OCI-LY3 (cell line): ENCODE data around the gene ABHD5.

Source experiments
- H2AFZ ChIP-seq: fragments of 200-600, 300-600 bp; shearing (Covaris generic); 2 replicates; pipeline ENCODE4 v1.6.0; 2014; ENCODE audit warnings: antibody characterized with exemption, low read depth, low read length
- H3K27ac ChIP-seq: fragments of 200-600, 300-600 bp; sonication (generic); 2 replicates; pipeline ENCODE4 v1.5.1; 2014; ENCODE audit warnings: mild to moderate bottlenecking, low read length, moderate library complexity, mixed read lengths
- H3K27me3 ChIP-seq: fragments of 200-600, 300-600 bp; sonication (generic); 2 replicates; pipeline ENCODE4 v1.6.1; 2014; ENCODE audit warnings: low read depth, low read length, mixed read lengths
- H3K36me3 ChIP-seq: fragments of 200-600, 300-600 bp; sonication (generic); replicated peaks from 2 replicates; pipeline ENCODE3; 2014; ENCODE audit warnings: low read depth, low read length, mixed read lengths
- H3K4me1 ChIP-seq: fragments of 300-600, 200-600 bp; sonication (generic); 2 replicates; pipeline ENCODE4 v1.6.1; 2014; ENCODE audit warnings: low read length, mixed read lengths
- H3K4me2 ChIP-seq: fragments of 200-600, 300-600 bp; sonication (generic); 2 replicates; pipeline ENCODE4 v1.6.1; 2014; ENCODE audit warnings: low read length, mixed read lengths
- H3K4me3 ChIP-seq: fragments of 300-600, 200-600 bp; sonication (generic); 2 replicates; pipeline ENCODE4 v1.5.1; 2014; ENCODE audit warnings: antibody characterized with exemption, mild to moderate bottlenecking, low read length, moderate library complexity
- H3K79me2 ChIP-seq: fragments of 300-600, 200-600 bp; shearing (Covaris generic); 2 replicates; pipeline ENCODE4 v1.6.1; 2014; ENCODE audit warnings: mild to moderate bottlenecking, low read length, mixed read lengths
- H3K9ac ChIP-seq: fragments of 300-600, 200-600 bp; shearing (Covaris generic); 2 replicates; pipeline ENCODE4 v1.6.0; 2014; ENCODE audit warnings: mild to moderate bottlenecking, low read length, moderate library complexity
- H3K9me3 ChIP-seq: fragments of 200-600, 300-600 bp; shearing (Covaris generic); 2 replicates; pipeline ENCODE4 v1.6.1; 2014; ENCODE audit warnings: low read length, mixed read lengths; ENCODE audit not compliant: insufficient read depth
- H4K20me1 ChIP-seq: fragments of 200-600, 300-600 bp; sonication (generic); 2 replicates; pipeline ENCODE4 v1.6.1; 2016; ENCODE audit warnings: low read length, mixed read lengths; ENCODE audit not compliant: insufficient read depth
- EZH2phosphoT487 ChIP-seq: fragments of 200-600 bp; shearing (Covaris generic); IDR thresholded peaks from 2 replicates; pipeline ENCODE4 v1.6.1; 2018; ENCODE audit warnings: antibody characterized with exemption, mixed run types, low read depth
- TF ChIP-seq, protein P1 (sequence below): fragments of 200-600, 300-600 bp; sonication (generic); IDR thresholded peaks from 2 replicates; pipeline ENCODE4 v1.5.1; 2014; ENCODE audit warnings: antibody characterized with exemption, low read length, low read depth

The ABHD5 gene

GRCh38 chr3:43733459-43734384 lies 43.0 kb downstream of the ABHD5 start:
- Histone ChIP-seq H3K4me2 (no peak overlapping the region), H3K9me3 (no peaks in the 10 kb centered on the region), H3K36me3 (no peaks in the 10 kb centered on the region), H3K9ac (no peak overlapping the region), H3K79me2 (no peaks in the 10 kb centered on the region), H3K4me3 (no peak overlapping the region), H3K27me3 (no peaks in the 10 kb centered on the region), H2AFZ (no peak overlapping the region), H3K27ac (no peak overlapping the region), H3K4me1 (no peaks in the 10 kb centered on the region), H4K20me1 (no peaks in the 10 kb centered on the region)
- TF ChIP-seq EZH2phosphoT487 = no peak
- TF ChIP-seq, protein P1, sequence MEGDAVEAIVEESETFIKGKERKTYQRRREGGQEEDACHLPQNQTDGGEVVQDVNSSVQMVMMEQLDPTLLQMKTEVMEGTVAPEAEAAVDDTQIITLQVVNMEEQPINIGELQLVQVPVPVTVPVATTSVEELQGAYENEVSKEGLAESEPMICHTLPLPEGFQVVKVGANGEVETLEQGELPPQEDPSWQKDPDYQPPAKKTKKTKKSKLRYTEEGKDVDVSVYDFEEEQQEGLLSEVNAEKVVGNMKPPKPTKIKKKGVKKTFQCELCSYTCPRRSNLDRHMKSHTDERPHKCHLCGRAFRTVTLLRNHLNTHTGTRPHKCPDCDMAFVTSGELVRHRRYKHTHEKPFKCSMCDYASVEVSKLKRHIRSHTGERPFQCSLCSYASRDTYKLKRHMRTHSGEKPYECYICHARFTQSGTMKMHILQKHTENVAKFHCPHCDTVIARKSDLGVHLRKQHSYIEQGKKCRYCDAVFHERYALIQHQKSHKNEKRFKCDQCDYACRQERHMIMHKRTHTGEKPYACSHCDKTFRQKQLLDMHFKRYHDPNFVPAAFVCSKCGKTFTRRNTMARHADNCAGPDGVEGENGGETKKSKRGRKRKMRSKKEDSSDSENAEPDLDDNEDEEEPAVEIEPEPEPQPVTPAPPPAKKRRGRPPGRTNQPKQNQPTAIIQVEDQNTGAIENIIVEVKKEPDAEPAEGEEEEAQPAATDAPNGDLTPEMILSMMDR = no peak

DNA sequence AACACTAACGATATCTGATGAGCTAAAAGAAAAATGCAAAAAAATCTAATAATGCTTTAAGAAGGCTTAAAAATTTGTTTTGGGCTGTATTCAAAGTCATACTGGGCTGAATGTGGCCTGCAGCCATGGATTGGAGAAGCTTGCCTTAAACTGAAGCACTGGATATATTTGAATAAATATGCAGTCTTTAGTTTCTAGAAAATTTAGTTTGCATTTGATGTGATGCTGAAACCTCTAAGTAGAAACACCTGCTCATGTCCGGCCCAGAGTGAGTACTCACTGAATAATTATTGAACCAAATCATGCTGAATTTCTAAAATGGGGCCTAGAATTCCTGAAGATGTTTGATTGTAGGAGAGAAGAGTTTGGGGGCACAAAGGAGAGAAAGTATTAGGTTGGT lies 43.9 kb downstream of the ABHD5 start:
- Histone ChIP-seq H3K9ac (no peak overlapping the region), H3K36me3 (no peaks in the 10 kb centered on the region), H3K4me1 (no peaks in the 10 kb centered on the region)

DNA sequence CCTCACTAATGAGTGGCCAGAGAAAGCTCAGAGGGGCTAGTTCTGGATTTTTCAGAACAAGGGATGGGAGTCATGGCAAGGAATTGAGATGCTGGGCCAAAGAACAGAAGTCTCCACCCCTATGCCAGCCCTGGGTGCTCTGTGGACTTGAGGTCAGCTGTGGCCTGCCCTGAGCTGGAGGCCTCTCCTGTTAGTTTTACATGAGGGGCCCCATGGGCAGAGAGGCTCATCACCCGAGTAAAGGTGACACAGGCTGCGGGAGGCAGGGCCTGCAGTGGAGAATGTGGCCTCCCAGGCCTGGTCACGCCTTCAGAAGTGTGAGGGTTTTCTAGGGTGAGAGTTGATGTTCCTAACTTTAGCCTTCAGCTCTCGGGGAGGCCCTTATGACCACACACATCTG lies 44.9 kb downstream of the ABHD5 start:
- H3K27ac ChIP-seq = no peak overlapping the region
- no peaks in the 10 kb centered on the region for H3K36me3 ChIP-seq
- H3K79me2 ChIP-seq = no peaks in the 10 kb centered on the region
- no peak overlapping the region for H3K4me2 ChIP-seq
- no peak overlapping the region for H2AFZ ChIP-seq
- H3K27me3 ChIP-seq = no peaks in the 10 kb centered on the region
- H3K9me3 ChIP-seq = no peaks in the 10 kb centered on the region
- H4K20me1 ChIP-seq = no peaks in the 10 kb centered on the region
- H3K4me3 ChIP-seq = no peak overlapping the region
- TF ChIP-seq, protein P1 = no peak
- TF ChIP-seq EZH2phosphoT487 = no peak
- no peaks in the 10 kb centered on the region for H3K4me1 ChIP-seq
- no peak overlapping the region for H3K9ac ChIP-seq

More for the DNA sequence above, 43.9 kb downstream of the ABHD5 start:
- Histone ChIP-seq H3K27ac (no peak overlapping the region), H3K4me2 (no peak overlapping the region), H3K4me3 (no peak overlapping the region), H3K79me2 (no peaks in the 10 kb centered on the region), H4K20me1 (no peaks in the 10 kb centered on the region), H3K9me3 (no peaks in the 10 kb centered on the region), H2AFZ (no peak overlapping the region), H3K27me3 (no peaks in the 10 kb centered on the region)
- TF ChIP-seq EZH2phosphoT487 = no peak
- TF ChIP-seq, protein P1 = no peak

DNA sequence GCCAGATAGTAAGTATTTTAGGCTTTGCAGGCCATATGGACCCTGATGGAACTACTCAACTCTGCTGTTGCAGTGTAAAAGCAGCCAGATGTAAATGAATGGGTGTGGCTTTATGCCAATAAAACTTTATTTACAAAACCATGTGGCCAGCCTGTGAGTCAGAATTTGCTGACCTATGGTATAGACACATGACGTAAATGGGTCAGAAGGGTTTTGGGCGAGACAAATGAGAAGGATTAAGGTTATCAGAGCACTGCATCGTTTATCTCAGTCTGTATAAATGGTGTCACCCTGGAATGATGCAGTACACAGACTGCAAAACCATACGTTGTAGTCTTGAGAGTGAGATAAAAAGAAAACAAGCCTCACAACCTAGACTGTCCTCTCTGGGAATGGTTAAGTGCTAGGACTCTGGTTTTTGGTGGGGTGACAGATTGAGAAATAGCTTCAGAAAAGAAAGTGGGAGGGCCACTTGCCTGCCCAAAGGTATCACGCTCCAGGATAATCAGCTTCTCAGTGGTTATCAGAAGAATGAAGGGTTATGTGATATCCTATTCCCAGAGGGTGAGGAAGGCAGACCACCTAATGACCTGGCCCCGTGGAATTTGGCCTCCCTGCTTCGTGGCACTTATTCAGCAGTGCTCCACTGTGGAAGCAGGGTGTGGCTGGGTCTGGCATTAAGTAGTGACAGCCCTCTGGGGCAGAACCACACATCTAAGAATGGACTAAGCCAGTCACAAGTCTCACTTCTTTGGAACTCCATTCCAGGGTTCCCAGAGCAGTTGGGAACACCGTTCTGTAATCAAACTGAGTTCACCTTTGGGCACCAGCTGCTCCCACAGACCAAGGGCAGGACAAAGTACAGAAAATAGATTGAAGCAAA lies 46.1 kb downstream of the ABHD5 start:
- no peaks in the 10 kb centered on the region for H3K36me3 ChIP-seq
- no peaks in the 10 kb centered on the region for H3K4me1 ChIP-seq
- no peaks in the 10 kb centered on the region for H3K9me3 ChIP-seq
- H3K27me3 ChIP-seq = no peaks in the 10 kb centered on the region
- H3K9ac ChIP-seq = no peak overlapping the region
- no peaks in the 10 kb centered on the region for H3K79me2 ChIP-seq
- H3K27ac ChIP-seq = no peak overlapping the region
- TF ChIP-seq, protein P1 = no peak
- TF ChIP-seq EZH2phosphoT487 = no peak
- H3K4me2 ChIP-seq = no peak overlapping the region
- no peak overlapping the region for H3K4me3 ChIP-seq
- no peak overlapping the region for H2AFZ ChIP-seq
- H4K20me1 ChIP-seq = no peaks in the 10 kb centered on the region
